NCI-H345 treated with DMSO at 0.1 percent for 48 hours (cell line): Measurements from ENCODE around the gene FRYL.

Experiments
- DNase-seq: peaks from one replicate; lab custom pipeline; 2025; ENCODE audit not compliant: unreplicated experiment; lab: John Stamatoyannopoulos, UW

FRYL gene

GRCh38 chr4:48499551-48500066 is 280.5 kb downstream of the FRYL start:
- DNase-seq: no peak

DNA sequence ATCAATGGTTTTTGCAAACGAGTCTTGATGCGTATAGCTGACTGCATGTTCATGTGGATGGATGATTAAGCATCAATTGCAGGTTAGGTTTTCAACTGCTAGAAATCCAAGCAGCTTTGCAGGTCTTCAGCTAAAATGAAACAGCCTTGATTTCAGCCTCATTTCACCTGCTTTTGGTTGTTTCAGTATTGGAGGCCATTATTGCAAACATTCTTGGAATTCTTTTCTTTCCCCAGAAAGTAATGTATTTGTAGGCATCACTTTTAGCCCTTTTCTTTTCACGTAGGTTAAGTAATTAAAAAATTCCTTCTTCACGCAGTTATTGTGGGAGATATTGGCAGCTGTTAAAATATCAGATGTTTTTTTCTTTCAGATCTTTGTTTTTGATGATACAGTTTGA is 281.2 kb downstream of the FRYL start:
- no peak for DNase-seq

DNA sequence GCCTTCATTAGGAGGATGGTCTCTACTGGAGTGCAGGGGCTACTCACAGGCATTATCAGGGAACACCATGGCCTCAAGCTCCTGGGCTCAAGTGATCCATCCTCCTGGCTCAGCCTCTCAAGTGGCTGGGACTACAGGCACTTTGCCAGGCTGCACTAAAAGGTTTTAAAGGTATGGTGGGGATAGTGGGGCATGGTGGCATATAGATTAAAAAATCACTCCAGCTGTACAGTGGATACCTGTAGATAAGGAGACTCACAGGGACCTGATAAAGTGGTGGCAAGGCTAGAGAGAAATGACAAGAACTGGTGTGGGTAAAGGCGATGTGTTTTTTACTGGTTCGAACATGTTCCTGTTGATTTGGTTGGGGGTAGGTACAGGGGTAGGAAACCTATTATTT is 284.1 kb downstream of the FRYL start:
- no peak for DNase-seq

DNA sequence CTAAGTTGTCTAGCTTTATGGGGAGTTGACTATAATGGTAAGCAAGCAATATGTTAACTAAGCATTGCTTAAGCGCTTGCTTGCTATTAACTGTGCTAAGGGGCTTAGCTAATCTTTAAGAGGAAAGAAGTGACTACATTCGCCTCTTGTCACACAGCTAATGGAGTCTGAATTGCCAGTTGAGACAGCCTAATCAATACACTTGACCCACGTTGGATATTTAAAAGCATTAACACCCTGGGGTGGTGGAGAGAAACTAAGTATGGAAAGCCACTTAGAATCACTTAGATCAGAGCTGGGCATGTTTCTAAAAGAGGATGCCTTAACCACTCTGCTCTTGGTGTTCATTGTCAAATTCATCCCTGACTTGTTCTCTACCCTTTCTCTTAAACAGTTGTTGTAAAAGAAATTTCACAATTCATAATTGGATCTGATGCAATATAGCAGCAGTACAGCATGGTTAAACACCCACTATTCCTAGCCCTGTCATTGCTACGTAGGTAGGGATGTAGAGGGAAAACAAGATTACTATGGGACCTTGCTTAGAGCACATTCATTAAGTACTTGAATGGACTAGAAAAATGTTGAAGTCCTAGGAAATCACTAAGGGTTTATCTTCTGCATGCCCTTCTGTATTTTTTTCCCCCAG is 286.5 kb downstream of the FRYL start:
- DNase-seq: no peak

- DNase-seq: no peak
Measured at GRCh38 chr4:48491514-48492176, 288.4 kb downstream of the FRYL start.

GRCh38 chr4:48490680-48491513 is 289.2 kb downstream of the FRYL start:
- DNase-seq: no peak

GRCh38 chr4:48490012-48490679 is 289.9 kb downstream of the FRYL start, which contains the start of gene ZAR1:
Gene ZAR1, plus strand, starts transcription at chr4:48490252. Its CDS starts 40 bp downstream, at chr4:48490292.
- no peak for DNase-seq

GRCh38 chr4:48489683-48490011 is 290.4 kb downstream of the FRYL start:
- DNase-seq: no peak

DNA sequence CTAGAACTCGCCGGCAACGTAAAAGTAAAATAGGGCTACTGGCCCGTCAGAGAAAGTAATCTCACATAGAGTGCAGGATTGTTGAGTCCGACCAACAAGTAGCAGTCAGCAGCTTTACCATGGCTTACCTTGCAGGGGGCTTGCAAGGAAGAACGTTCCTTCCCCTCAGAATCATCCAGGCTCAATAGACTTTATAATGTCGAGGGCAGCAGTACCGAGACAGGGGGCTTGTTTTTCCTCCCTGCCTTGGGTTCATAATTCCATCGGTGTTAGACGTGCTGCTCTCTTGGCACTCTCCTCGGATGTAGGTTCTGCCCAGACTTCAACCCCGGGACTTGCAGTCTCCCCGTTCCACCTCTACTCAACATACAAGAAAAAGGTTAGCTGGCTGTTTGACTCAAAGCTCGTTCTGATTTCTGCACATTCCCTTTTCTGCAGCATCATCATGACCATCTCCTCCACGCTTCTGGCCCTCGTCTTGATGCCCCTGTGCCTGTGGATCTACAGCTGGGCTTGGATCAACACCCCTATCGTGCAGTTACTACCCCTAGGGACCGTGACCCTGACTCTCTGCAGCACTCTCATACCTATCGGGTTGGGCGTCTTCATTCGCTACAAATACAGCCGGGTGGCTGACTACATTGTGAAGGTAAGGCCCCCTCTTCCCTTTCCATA is 295.4 kb downstream of the FRYL start:
- no peak for DNase-seq

GRCh38 chr4:48483777-48484493 is 296.1 kb downstream of the FRYL start:
- DNase-seq: no peak

DNA sequence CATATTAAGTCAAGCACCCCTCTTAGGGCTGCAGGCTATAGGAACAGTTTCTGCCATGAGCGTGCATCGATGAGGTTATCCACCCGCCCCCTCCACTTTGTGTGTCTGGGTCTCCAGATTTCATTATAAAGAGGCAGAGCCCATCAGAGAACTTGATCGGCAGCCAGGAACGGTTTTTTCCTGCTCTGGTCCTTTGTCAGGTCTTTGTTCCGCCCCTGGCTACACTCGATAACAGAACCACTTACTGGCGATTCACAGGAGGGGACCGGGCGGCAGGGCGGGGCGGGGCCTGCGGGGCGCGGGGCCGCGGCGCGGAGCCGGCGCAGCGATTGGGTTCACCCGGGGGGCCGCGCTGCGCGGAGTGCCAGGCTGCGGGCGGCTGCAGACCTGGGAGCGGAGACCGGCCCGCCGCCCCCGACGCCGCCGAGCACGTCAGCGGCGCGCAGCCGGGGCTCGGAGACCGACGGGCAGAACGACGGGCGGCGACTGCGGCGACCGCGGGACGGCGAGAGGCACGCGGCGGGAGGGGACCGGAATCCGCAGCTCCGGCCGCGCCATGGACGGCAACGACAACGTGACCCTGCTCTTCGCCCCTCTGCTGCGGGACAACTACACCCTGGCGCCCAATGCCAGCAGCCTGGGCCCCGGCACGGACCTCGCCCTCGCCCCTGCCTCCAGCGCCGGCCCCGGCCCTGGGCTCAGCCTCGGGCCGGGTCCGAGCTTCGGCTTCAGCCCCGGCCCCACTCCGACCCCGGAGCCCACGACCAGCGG is 296.9 kb downstream of the FRYL start, which contains the start of gene SLC10A4:
SLC10A4 (plus strand) TSS at position 338 of the 771 bp plus-strand sequence; CDS start at position 557, 219 bp downstream.
- peak; percentile 35 for DNase-seq

- DNase-seq: no peak
Measured at GRCh38 chr4:48481581-48481980, 298.5 kb downstream of the FRYL start.

DNA sequence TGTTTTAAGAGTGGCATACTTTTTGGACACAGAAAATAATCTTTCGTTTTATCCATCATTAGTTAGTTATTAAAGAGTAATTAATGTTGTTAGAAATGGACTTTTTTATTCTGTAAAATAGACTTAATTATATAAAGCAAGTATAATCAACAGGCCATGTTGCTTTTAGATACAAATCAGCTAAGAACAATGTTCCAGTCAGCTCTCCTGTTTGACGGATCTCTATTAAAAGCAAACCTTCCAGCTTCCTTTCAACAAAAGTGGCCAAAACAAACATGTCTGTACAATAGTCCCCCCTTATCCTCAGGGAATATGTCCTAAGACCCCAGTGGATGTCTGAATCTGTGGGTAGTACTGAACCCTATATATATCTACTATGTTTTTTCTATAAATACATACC is 301.8 kb downstream of the FRYL start:
- no peak for DNase-seq

DNA sequence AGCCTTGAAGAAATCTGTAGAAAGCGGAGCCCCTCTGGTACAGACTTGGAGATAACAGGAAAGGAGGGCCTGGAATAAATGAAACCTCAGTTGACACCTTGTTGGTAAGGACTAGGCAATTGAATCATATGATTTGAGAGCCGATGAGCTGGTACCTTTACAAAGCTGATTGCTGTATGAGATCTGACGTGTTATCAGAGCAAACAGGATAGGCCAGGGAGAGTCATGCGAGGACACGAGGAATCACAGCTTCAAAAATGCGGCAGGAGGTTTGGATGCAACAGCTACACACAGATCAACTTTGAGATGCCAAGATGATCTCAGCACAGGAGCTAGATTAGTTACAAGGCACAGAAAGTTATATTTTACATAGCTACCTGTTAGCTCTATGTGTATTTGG is 304.3 kb downstream of the FRYL start:
- DNase-seq: no peak

- DNase-seq: no peak
Measured at GRCh38 chr4:48472794-48473193, 307.3 kb downstream of the FRYL start.

DNA sequence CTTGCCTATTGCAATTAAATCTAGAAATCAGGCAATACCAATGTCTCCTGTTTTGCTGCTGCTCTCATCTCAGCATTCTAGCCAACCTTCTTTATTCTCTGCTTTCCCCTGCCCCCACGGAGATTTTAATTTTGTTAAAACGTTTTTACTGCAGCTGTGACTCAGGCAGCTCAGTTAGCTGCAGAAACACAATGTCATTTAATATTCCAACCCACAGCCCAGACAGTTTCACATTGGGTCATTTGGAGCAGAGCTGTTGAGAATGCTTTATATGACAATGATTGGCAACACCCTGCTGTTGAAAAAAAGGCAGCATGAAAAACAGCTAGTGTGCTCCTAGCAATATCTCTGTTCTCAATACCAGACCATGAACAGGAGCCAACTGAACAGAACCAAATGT is 309.5 kb downstream of the FRYL start:
- DNase-seq: no peak

- DNase-seq: no peak
Measured at GRCh38 chr4:48470137-48470536, 309.9 kb downstream of the FRYL start.

GRCh38 chr4:48467891-48468290 is 312.2 kb downstream of the FRYL start:
- DNase-seq: no peak

DNA sequence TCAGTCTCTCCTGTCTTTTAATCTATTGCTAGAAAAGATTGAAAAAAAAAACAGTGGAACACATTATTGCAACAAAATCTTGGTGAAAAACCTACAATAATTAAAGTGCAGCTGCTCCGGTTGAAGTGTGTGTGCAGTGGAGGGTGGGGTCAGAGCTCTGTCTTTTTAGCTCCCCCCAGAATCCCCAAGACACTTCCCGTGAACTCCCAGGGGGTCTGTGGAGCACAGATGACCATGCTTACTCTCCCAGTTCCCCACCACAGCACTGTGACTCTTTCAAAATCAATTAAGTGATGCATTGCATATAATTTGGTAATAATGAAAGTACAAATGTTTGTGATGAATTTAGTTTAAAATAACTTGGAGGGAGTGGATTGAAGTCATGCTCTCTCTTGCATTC is 312.6 kb downstream of the FRYL start:
- no peak for DNase-seq
